Natural killer cell (primary cell): Measurements from ENCODE around the gene TCF7L2. TPM values are rescaled to one million over a fixed set of nuclear protein-coding genes. Genes with fewer than 3 reads are reported as not detected.

Experiments
- ATAC-seq, 3 donors: fragments of 150-1000 bp in 2 of 3; fragments of 200-7000 bp in 1 of 3; cut with Tn5 transposase; 1 replicate in 1 of 3; 2 replicates in 2 of 3; pipeline ENCODE4 v1.10.0; 2021; ENCODE audit warnings: mild to moderate bottlenecking in 2 of 3, moderate library complexity in 2 of 3
- DNase-seq, 2 donors: peaks; one replicate each; pipeline versions ENCODE4 v3.0.0 to v3.0.0-alpha.2; 2013 to 2021; ENCODE audit warnings: mixed read lengths in 1 of 2
- H3K27ac ChIP-seq: one replicate; pipeline ENCODE4 v1.5.1; 2013; ENCODE audit warnings: mild to moderate bottlenecking, low read length
- H3K27me3 ChIP-seq: one replicate; pipeline ENCODE4 v1.6.1; 2013; ENCODE audit warnings: low read length; ENCODE audit not compliant: control insufficient read depth, insufficient read depth
- H3K36me3 ChIP-seq: one replicate; pipeline ENCODE4 v1.6.1; 2013; ENCODE audit warnings: low read length; ENCODE audit not compliant: control insufficient read depth, insufficient read depth
- H3K4me1 ChIP-seq: one replicate; pipeline ENCODE4 v1.6.1; 2013; ENCODE audit warnings: low read length; ENCODE audit not compliant: control insufficient read depth, insufficient read depth
- H3K4me3 ChIP-seq: one replicate; pipeline ENCODE4 v1.5.1; 2013; ENCODE audit warnings: low read length
- H3K9me3 ChIP-seq: one replicate; pipeline ENCODE4 v1.6.1; 2013; ENCODE audit warnings: low read length; ENCODE audit not compliant: control insufficient read depth, insufficient read depth
- H3K27ac Mint-ChIP-seq, 2 donors: one replicate each; pipeline ENCODE4 v1.8.0; 2022; ENCODE audit warnings: mild to moderate bottlenecking in 2 of 2, mixed read lengths in 2 of 2, moderate library complexity in 1 of 2
- H3K27me3 Mint-ChIP-seq, 2 donors: one replicate each; pipeline ENCODE4 v1.8.0; 2022; ENCODE audit warnings: low read depth in 2 of 2, mixed read lengths in 2 of 2
- H3K36me3 Mint-ChIP-seq: one replicate; pipeline ENCODE4 v1.8.0; 2022; ENCODE audit warnings: mixed read lengths
- H3K4me1 Mint-ChIP-seq, 2 donors: one replicate each; pipeline ENCODE4 v1.8.0; 2022; ENCODE audit warnings: mixed read lengths in 2 of 2
- H3K4me3 Mint-ChIP-seq: one replicate; pipeline ENCODE4 v1.8.0; 2022; ENCODE audit warnings: mild to moderate bottlenecking, moderate library complexity, mixed read lengths
- H3K9me3 Mint-ChIP-seq, 2 donors: one replicate each; pipeline ENCODE4 v1.8.0; 2022; ENCODE audit warnings: mixed read lengths in 2 of 2
- CTCF ChIP-seq: fragments of 200-600 bp; IDR thresholded peaks from one replicate; pipeline ENCODE4 v1.8.0; 2022; ENCODE audit warnings: antibody characterized with exemption
- WGBS: methylation state at CpG from one replicate; pipeline ENCODE4 v1.1.7; 2013; ENCODE audit warnings: missing lambda C conversion rate; ENCODE audit not compliant: insufficient coverage; 5-methylcytosine and 5-hydroxymethylcytosine counted together
- intact Hi-C: fragments of 100-400 bp; cut with micrococcal nuclease; formaldehyde crosslinking; loops from one replicate; pipeline ENCODE4 v1.14.2; 2022
- total RNA-seq, 4 donors: library from RNA; stranded (reverse); fragments of 120-200 nt in 1 of 4; gene quantifications; one replicate each; pipeline versions ENCODE4 v1.2.3 to v1.2.4, GENCODE V29; 2013 to 2022

TCF7L2 gene
- total RNA-seq, 3 donors from 2014 or later (not counting 1 experiment from before 2014, with no cell fraction given): 10.4 to 32.7 (median 15.3) TPM

GRCh38 chr10:113084031-113084430, 134.0 kb downstream of the TCF7L2 start:
- Histone ChIP-seq H3K27ac (no peak overlapping the region), H3K27me3 (no peaks in the 10 kb centered on the region), H3K36me3 (no peaks in the 10 kb centered on the region), H3K4me1 (no peaks in the 10 kb centered on the region), H3K4me3 (no peak overlapping the region), H3K9me3 (no peaks in the 10 kb centered on the region)
- no peak for TF ChIP-seq CTCF
- DNase-seq: no peak
- no peaks in the 10 kb centered on the region for H3K9me3 Mint-ChIP-seq
- no peak overlapping the region for H3K4me3 Mint-ChIP-seq
- H3K36me3 Mint-ChIP-seq: no peaks in the 10 kb centered on the region
- no peak for ATAC-seq
- no peaks in the 10 kb centered on the region for H3K27me3 Mint-ChIP-seq
- WGBS: 97% methylated on average over 4 of the region's 4 CpGs
- no peak overlapping the region for H3K27ac Mint-ChIP-seq
- H3K4me1 Mint-ChIP-seq: no peaks in the 10 kb centered on the region
- intact Hi-C loops: no loop called here

GRCh38 chr10:113085776-113086175, 135.7 kb downstream of the TCF7L2 start:
- Mint-ChIP-seq H3K4me1 (no peaks in the 10 kb centered on the region), H3K27me3 (no peaks in the 10 kb centered on the region)
- intact Hi-C loops: no loop called here

GRCh38 chr10:113086282-113086681, 136.2 kb downstream of the TCF7L2 start:
- no peak for TF ChIP-seq CTCF
- no peaks in the 10 kb centered on the region for H3K27me3 Mint-ChIP-seq
- no peak overlapping the region for H3K27ac Mint-ChIP-seq
- H3K4me1 ChIP-seq: no peaks in the 10 kb centered on the region
- H3K9me3 Mint-ChIP-seq: no peaks in the 10 kb centered on the region
- no peak overlapping the region for H3K4me3 Mint-ChIP-seq
- H3K36me3 ChIP-seq: no peaks in the 10 kb centered on the region
- intact Hi-C loops: no loop called here
- no peaks in the 10 kb centered on the region for H3K36me3 Mint-ChIP-seq
- H3K27me3 ChIP-seq: no peaks in the 10 kb centered on the region
- no peaks in the 10 kb centered on the region for H3K9me3 ChIP-seq
- ATAC-seq: no peak
- H3K27ac ChIP-seq: no peak overlapping the region
- no peak for DNase-seq
- no peaks in the 10 kb centered on the region for H3K4me1 Mint-ChIP-seq
- H3K4me3 ChIP-seq: no peak overlapping the region

More at GRCh38 chr10:113085776-113086175, 135.7 kb downstream of the TCF7L2 start:
- no peak for DNase-seq
- no peaks in the 10 kb centered on the region for H3K27me3 ChIP-seq
- Mint-ChIP-seq H3K9me3 (no peaks in the 10 kb centered on the region), H3K27ac (no peak overlapping the region), H3K36me3 (no peaks in the 10 kb centered on the region), H3K4me3 (no peak overlapping the region)
- ATAC-seq: no peak
- no peak for TF ChIP-seq CTCF
- 94% methylated on average over 4 of the region's 4 CpGs for WGBS
- H3K9me3 ChIP-seq: no peaks in the 10 kb centered on the region
- H3K4me3 ChIP-seq: no peak overlapping the region
- H3K36me3 ChIP-seq: no peaks in the 10 kb centered on the region
- H3K27ac ChIP-seq: no peak overlapping the region
- no peaks in the 10 kb centered on the region for H3K4me1 ChIP-seq
